GM19324 (cell line): Measurements from ENCODE around the gene FGF7.
"Not testable (repeated sequence)": the region's sequence is repeated elsewhere in the genome, so short reads cannot be mapped to it uniquely, and the experiment has no call there.

Experiments
- ATAC-seq: cut with Tn5 transposase; IDR thresholded peaks from one replicate; pipeline ENCODE4 v1.9.1; 2021; ENCODE audit warnings: mild to moderate bottlenecking, moderate library complexity; ENCODE audit not compliant: unreplicated experiment, low FRiP score

FGF7 gene

GRCh38 chr15:49492151-49492550 is 69.1 kb downstream of the FGF7 start:
- ATAC-seq = no peak

- ATAC-seq = no peak
These were observed 69.8 kb downstream of the FGF7 start for GRCh38 chr15:49492830-49493229.

- ATAC-seq = no peak
These were observed 71.8 kb downstream of the FGF7 start for GRCh38 chr15:49494842-49495241.

GRCh38 chr15:49495993-49496753 is 73.1 kb downstream of the FGF7 start:
- ATAC-seq = no peak

- no peak for ATAC-seq
These were observed 78.5 kb downstream of the FGF7 start for GRCh38 chr15:49501586-49501985.

GRCh38 chr15:49506341-49506740 is 83.3 kb downstream of the FGF7 start:
- ATAC-seq = no peak

DNA sequence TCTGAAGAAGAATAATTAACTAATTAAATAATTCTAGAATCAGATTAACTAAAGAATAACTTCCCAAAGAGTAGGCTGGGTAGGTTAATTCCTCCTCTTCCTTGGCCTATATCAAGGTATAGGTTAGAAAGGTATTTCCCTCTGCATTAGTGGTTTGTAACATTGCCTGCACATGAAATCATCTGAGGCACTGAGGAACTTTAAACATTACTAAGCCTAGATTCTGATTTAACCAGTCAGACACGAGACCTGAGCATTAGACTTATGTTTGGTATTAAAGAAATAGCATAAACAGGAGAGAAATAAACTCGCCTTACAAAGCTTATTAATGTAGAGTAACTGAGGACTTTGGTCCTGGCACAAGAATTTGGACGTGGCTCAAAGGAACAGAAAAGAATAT is 84.2 kb downstream of the FGF7 start:
- no peak for ATAC-seq

DNA sequence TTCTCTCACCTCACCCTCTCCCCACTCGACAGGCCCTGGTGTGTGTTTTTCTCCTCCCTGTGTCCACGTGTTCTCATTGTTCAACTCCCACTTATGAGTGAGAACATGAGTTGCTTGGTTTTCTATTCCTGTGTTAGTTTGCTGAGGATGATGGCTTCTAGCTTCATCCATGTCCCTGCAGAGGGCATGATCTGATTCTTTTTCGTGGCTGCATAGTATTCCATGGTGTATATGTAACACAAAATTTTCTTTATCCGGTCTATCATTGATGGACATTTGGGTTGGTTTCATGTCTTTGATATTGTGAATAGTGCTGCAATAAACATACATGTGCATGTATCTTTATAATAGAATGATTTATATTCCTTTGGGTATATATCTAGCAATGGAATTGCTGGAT is 89.7 kb downstream of the FGF7 start:
- not testable (repeated sequence) for ATAC-seq

DNA sequence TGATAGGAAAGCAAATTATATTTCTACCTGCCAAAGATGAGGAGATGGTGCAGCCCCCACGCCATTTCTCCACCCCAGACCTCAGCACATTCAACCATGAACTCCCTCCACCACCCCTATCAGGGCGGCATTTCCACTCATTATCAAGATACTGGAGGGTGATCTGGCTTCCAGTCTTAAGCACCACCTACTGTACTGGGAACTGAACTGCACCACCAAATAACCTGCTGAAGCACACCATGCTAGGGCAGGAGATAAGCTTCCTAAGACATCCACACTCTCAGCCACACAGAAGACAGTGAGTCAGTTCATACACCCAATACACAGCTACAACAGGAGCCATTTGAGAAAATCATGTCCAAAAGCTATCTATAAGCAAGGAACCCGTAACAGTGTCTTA is 98.8 kb downstream of the FGF7 start:
- ATAC-seq = no peak

- ATAC-seq = no peak
These were observed 105.2 kb downstream of the FGF7 start for GRCh38 chr15:49528289-49528688.

DNA sequence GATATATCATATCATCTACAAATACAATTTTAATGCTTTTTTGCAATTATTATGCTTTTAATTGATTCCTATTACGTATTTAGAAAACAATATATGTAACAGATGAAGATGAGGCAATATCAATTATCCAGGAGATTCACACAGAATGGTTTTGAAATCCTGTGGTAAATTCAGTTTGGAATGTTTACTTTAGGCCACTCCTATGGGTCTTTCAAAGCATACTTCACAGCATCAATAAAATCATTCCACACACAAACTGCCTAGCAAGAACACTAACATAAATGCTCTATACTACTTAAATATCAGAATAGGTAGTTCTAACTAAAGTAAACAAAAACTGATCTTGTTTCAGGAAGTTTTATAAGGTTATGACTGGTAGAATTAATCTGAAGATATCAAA is 107.0 kb downstream of the FGF7 start:
- no peak for ATAC-seq
